Measurements from ENCODE around the gene KIDINS220.

KIDINS220 gene

DNA sequence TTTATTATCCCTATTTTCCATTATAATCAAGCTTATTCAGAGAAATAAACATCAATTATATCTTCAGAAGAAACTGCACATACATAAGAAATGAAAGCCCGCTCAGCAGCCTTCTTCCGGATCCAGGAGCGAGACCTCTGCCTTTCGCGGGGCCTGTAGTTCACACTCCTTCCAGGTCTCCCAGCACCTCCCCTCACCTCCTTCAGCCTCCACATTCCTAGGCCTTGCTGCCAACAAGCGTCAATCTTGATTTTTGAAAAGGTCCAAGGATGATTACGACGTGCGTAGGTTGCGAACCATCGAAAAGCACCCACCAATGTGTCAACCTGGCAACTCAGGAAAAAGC lies 355 bp upstream of the KIDINS220 start:
- Mint-ChIP-seq H3K27me3 (no peaks in the 10 kb centered on the region), H3K4me3 (peak overlapping the region; percentile 98), H3K36me3 (peaks cover 6% of the 10 kb centered on the region), H3K9me3 (no peaks in the 10 kb centered on the region), H3K4me1 (peaks cover 36% of the 10 kb centered on the region), H3K27ac (peak overlapping the region; percentile 97)
- no peak for ATAC-seq

DNA sequence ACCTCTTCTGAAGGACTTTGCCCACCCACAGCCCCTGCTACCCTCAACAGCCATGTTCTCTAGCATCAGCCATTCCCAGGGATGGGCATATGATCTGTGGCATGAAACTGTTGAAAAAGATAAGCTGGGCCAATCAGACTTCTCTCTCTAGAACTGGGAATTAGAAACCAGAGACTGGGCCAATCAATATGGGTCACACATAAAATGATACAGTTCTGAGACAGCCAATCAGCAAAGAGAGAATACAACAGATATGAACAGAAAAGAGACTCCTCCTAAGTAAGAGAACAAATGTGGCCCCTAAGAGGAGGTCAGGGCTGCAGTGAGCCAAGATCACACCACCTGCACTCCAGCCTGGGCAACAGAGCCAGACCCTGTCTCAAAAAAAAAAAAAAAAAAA lies 2.1 kb downstream of the KIDINS220 start:
- Mint-ChIP-seq H3K4me1 (peaks cover 52% of the 10 kb centered on the region), H3K4me3 (no peak overlapping the region), H3K27me3 (no peaks in the 10 kb centered on the region), H3K27ac (no peak overlapping the region), H3K9me3 (no peaks in the 10 kb centered on the region), H3K36me3 (peaks cover 17% of the 10 kb centered on the region)
- no peak for ATAC-seq

DNA sequence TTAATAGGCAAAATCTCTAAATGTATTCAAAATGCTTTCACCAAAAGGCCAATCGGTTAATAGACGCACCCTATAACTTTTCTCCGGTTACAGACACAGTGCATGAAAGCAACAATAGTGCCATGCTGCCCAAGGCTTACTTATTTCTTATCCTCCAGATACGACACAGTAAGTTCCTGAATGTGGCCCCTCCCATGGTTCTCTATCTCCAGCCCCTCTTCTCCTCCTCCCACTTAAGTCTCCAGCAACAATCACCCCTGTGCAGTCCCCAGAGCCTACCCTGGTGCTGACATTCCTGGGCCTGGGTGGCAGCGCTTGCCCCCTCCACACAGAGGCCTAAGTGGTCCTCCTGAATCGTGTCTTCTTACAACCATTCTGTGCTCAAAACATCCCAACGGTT lies 3.6 kb downstream of the KIDINS220 start:
- peaks cover 61% of the 10 kb centered on the region for H3K4me1 Mint-ChIP-seq
- no peaks in the 10 kb centered on the region for H3K9me3 Mint-ChIP-seq
- ATAC-seq, result no peak
- no peak overlapping the region for H3K27ac Mint-ChIP-seq
- peaks cover 17% of the 10 kb centered on the region for H3K36me3 Mint-ChIP-seq
- no peak overlapping the region for H3K4me3 Mint-ChIP-seq
- no peaks in the 10 kb centered on the region for H3K27me3 Mint-ChIP-seq

DNA sequence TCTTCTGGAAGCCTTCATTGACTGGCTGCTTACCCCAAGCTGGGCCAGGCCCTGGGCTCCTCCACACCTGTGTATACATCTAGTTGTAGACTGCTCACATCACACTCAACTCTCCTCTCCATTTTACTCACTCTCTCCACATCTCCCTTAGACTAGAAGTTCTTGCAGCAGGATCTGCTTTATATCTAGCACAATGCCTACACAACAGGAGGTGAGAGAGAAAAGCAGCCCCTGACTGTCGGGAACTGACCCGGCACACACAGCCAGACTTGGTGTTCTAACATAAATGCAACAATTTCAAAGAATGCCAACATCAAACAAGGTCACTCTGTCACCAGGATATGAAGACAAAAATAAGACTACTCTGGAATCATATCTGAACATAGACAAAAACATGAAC lies 5.9 kb downstream of the KIDINS220 start:
- Mint-ChIP-seq H3K4me3 (no peak overlapping the region), H3K4me1 (peaks cover 69% of the 10 kb centered on the region), H3K36me3 (peaks cover 24% of the 10 kb centered on the region), H3K9me3 (no peaks in the 10 kb centered on the region), H3K27ac (peak overlapping the region; percentile 2), H3K27me3 (no peaks in the 10 kb centered on the region)
- ATAC-seq, result no peak

DNA sequence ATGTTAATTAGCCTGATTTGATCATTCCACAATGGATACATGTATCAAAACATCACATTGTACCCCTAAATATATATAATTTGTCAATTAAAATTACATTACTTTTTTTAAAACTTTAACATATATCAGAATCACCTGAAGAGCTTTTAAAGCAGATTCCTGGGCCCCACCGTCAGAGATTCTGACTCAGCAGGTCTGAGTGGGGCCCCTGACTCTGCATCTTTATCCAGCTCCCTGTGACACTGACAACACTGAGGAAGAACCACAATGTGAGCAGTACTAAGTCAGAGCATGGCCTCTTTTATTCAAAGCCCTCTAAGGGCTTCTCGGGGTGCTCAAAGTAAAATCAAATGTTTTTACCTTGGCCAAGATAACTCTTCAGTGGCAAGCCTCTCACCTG lies 9.7 kb downstream of the KIDINS220 start:
- Mint-ChIP-seq H3K27ac (no peak overlapping the region), H3K9me3 (no peaks in the 10 kb centered on the region), H3K4me1 (peaks cover 40% of the 10 kb centered on the region), H3K4me3 (no peak overlapping the region), H3K27me3 (no peaks in the 10 kb centered on the region), H3K36me3 (peaks cover 33% of the 10 kb centered on the region)
- no peak for ATAC-seq

DNA sequence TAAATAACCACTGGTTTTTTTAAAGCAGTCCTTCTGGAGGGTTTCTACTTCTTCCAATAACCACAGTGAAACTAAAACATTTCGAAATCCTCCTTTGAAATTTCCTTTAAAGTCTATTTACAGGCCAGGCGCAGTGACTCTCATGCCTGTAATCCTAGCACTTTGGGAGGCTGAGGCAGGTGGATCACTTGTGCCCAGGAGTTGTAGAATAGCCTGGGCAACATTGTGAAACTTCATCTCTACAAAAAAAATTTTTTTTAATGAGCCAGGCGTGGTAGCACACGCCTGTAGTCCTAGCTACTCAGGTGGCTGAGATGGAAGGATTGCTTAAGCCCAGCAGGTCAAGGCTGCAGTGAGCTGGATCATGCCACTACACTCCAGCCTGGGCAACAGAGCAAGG lies 15.2 kb downstream of the KIDINS220 start:
- Mint-ChIP-seq H3K36me3 (peaks cover 24% of the 10 kb centered on the region), H3K4me3 (no peak overlapping the region)

DNA sequence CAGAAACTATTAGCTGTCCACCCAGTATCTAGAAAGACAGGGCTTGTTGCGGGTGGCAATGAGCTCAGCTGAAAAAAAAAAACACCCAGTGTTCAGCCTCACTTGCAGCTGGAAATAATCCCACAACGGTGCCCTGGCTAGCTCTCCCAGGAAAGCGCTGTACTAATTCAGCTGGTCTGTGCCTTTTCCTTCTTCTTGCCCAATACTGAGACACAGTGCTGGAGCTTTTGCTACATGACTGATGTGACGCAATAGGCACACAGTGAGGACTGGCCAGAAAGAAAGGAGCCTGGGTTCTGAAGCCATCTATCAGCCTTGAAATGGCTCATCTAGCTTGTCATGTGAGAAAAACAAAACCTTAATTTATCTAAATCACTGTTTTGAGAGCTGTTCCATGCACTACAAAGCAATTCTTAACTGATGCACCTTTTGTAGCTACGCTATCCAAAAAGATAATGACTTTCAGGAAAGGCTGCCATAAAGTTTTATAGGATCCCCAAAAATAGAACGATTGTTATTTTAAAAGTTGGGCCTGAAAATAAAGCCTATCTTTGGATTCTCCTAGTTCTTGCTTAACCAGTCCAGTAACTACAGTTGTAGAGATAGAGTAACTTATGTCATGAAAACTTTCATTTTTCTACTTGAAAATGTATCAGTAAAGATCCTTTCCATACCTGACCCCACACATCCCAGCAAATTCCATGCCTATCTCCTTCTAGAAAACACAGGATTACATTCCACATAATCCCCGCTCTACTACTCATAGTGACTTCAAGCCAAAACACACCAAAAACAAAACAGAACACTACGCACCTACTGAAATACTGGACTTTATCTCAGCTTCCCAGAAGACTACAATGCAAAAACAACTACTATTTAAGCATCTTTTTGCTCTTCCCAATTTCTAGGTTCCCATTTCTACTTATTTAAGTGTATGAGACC lies 15.9 kb downstream of the KIDINS220 start:
- no peaks in the 10 kb centered on the region for H3K9me3 Mint-ChIP-seq
- no peaks in the 10 kb centered on the region for H3K4me1 Mint-ChIP-seq
- H3K27me3 Mint-ChIP-seq, result no peaks in the 10 kb centered on the region
- ATAC-seq, result no peak
- no peak overlapping the region for H3K27ac Mint-ChIP-seq
- no peak overlapping the region for H3K4me3 Mint-ChIP-seq
- H3K36me3 Mint-ChIP-seq, result peaks cover 25% of the 10 kb centered on the region

More for the DNA sequence above, 15.2 kb downstream of the KIDINS220 start:
- no peaks in the 10 kb centered on the region for H3K27me3 Mint-ChIP-seq
- H3K4me1 Mint-ChIP-seq, result peaks cover 2% of the 10 kb centered on the region
- no peaks in the 10 kb centered on the region for H3K9me3 Mint-ChIP-seq
- ATAC-seq, result no peak
- H3K27ac Mint-ChIP-seq, result no peak overlapping the region

DNA sequence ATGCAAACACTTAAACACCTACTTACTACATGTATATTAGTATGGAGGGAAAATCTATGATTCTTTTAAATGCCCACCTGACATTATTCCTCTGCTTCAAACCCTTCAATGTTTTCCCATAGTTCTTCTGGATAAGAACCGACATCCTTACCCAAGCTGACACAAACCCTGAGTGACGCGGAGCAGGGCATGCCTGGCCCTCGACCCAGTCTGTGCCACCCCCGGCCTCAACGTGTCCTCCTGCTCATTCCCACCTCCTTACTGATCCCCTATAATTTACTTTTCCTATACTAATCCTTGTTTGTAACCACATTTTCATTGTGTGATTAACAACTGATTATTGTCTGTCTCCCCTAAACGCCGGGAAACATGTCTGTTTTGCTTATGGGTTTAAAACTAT lies 17.5 kb downstream of the KIDINS220 start:
- Mint-ChIP-seq H3K36me3 (peaks cover 30% of the 10 kb centered on the region), H3K4me3 (no peak overlapping the region)

DNA sequence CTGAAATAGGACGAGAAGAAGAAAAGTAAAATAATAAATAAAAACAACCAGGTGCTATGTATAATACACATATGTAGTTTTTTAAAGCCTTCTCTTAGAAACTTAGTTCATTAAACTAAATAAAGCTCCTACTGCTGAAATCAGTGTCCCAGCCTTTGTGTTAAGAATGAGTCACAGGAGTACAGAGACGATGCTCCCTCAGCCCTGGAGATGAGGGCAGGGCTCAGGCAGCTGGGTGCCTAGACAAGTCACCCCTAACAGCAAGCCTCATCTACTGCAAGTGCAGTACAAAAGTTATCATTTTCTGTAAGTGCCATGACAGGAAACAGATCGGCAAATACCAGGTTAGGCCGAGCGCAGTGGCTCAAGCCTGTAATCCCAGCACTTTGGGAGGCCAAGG lies 18.2 kb downstream of the KIDINS220 start:
- Mint-ChIP-seq H3K4me3 (no peak overlapping the region), H3K27me3 (no peaks in the 10 kb centered on the region), H3K9me3 (no peaks in the 10 kb centered on the region), H3K27ac (no peak overlapping the region), H3K36me3 (peaks cover 31% of the 10 kb centered on the region), H3K4me1 (no peaks in the 10 kb centered on the region)
- no peak for ATAC-seq

More for the DNA sequence above, 17.5 kb downstream of the KIDINS220 start:
- Mint-ChIP-seq H3K4me1 (no peaks in the 10 kb centered on the region), H3K9me3 (no peaks in the 10 kb centered on the region), H3K27me3 (no peaks in the 10 kb centered on the region), H3K27ac (no peak overlapping the region)
- ATAC-seq, result no peak

DNA sequence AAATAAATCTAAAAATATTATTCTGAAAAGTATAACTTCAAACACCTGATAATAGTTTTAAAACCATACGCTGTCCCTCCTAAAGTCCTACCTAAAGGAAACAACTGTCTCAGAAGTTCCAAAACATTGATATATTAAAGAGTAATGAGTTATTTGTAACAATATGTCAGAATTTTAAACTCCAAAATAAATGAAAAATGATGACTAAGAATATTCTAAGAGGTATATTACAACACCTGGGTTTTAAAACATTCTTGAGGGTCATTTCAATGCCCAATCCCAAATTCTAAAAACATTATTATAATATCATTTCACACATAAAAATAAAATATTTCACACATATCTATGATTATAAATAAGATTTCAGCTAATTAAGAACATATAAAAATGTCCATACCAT lies 20.2 kb downstream of the KIDINS220 start:
- no peak for ATAC-seq
- H3K27ac Mint-ChIP-seq, result no peak overlapping the region
- H3K9me3 Mint-ChIP-seq, result no peaks in the 10 kb centered on the region
- peaks cover 37% of the 10 kb centered on the region for H3K36me3 Mint-ChIP-seq
- no peaks in the 10 kb centered on the region for H3K27me3 Mint-ChIP-seq
- no peak overlapping the region for H3K4me3 Mint-ChIP-seq
- H3K4me1 Mint-ChIP-seq, result no peaks in the 10 kb centered on the region

DNA sequence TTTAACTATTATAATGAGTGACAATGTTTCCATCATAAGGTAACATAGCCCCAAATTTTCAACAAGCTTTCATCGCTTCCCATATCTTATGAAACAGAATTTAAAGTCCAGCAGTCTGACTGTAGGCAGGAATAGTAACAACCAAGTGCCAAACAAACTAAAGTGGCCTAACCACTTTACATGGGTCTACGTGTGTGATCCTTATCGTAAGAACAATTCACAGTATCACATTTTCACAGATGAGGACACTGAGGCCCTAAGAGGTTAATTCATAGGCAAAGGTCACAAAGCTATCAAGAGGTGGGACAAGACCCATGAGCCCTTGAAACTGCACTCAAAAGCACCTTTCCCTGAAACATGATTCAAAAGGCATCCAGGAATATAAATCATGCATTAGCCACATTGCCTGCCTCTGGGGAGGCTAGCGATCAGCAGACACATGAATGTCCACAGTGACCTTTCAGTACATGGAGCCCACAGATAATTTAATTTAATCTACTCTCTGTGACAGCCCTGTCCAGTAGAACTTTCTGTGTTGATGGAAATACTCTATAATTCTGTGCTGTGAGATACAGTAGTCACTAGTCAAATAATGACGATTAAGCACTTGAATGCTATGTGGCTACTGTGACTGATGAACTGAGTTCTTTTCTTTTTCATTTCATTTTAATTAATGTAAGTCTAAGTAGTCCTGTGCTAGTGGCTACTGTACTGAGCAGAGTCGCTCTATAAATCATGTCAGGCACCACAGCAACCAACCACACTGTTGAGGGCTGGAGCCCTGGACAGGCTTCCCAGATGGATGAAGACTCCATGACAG lies 30.3 kb downstream of the KIDINS220 start:
- Mint-ChIP-seq H3K4me3 (no peak overlapping the region), H3K27ac (no peak overlapping the region), H3K36me3 (peaks cover 74% of the 10 kb centered on the region), H3K27me3 (no peaks in the 10 kb centered on the region), H3K4me1 (no peaks in the 10 kb centered on the region), H3K9me3 (no peaks in the 10 kb centered on the region)
- no peak for ATAC-seq

DNA sequence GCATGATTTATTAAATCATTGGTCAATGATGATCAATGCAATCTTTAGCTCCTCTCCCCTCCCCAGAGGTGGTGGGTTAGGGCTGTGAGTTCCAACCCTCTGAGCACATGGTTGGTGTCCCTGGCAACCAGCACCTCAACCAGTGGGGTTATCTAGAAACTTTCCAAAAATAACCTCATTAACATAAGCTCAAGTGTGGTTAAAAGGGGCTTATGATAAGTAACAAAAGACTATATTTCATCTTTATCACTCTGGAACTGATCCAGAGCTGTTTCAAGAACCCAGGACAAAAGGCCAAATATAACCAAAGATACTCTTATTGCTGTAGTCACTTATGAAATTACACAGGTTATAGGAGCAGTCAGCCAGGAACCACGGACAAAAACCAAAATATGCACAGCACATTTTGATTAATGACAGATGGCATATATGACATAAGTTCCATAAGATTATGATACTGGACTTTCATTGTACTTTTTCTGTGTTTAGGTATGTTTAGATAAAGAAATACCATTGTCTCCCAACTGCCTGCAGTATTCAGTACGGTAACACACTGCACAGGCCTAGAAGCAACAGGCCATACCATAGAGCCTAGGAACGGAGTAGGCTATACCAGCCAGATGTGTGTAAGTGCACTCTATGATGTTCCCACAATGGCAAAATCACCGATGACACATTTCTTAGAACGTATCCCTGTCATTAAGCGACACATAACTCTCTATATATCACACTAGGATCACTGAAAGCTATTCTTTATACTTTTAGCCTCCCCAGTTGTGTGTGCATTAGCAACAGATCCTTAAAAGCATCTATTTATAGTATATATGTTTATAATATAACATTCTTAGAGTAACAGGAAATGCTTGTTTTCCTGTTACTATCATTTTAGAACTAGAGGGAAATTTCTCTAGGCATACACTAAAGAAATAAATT lies 31.9 kb downstream of the KIDINS220 start:
- H3K27me3 Mint-ChIP-seq, result no peaks in the 10 kb centered on the region
- ATAC-seq, result no peak
- H3K4me3 Mint-ChIP-seq, result no peak overlapping the region
- H3K27ac Mint-ChIP-seq, result no peak overlapping the region
- H3K36me3 Mint-ChIP-seq, result peaks cover 70% of the 10 kb centered on the region
- no peaks in the 10 kb centered on the region for H3K4me1 Mint-ChIP-seq
- H3K9me3 Mint-ChIP-seq, result no peaks in the 10 kb centered on the region

DNA sequence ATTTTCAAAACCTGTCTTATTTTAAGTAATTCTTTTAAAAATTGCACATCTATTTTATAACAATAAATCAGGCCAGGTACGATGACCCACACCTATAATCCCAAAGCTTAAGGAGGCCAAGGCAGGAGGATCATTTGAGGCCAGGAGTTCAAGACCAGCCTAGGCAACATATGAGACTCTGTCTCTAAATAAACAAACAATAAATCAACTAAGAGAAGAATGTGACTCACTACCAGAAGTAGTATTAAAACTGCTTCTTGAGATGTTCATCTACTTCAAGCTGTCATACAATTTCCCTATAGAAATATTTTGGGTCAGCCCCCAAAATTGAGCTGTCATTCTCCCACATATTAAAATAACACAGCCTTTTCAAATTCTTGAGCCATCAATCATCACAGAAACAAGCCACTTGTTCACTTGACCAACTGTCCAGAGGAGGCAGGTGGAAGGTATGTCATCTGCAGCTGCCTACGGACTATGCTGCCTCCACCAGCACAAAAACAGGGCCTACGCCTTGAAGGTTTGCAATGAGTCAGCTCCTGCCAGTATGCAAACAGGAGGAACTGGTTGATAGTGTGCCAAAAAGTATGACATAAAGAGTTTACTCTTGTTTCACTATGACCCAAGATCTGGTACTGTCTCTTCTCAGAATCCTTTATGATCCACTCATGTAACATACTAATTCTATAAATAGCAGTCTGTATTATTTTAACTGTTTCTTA lies 33.6 kb downstream of the KIDINS220 start:
- no peaks in the 10 kb centered on the region for H3K9me3 Mint-ChIP-seq
- peak; percentile 78 for ATAC-seq
- no peaks in the 10 kb centered on the region for H3K27me3 Mint-ChIP-seq
- H3K4me1 Mint-ChIP-seq, result no peaks in the 10 kb centered on the region
- H3K36me3 Mint-ChIP-seq, result peaks cover 70% of the 10 kb centered on the region
- H3K27ac Mint-ChIP-seq, result no peak overlapping the region
- no peak overlapping the region for H3K4me3 Mint-ChIP-seq

DNA sequence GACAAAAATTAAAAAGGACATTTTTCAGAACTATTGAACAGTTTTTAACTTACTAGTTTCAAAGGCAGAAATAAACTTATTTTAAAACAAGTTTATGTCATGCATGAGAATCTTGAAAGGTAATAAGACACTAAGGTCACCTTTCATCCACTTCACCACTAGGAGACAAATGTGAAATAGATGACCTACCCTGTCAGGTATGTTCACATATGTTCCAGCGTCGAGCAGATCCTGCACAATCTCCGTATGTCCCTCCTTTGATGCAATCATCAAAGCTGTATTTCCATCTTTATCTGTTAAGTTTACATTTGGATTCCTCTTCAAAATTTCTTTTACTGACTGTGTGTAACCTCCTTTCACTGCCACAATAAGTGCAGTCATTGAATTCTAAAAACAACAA lies 34.7 kb downstream of the KIDINS220 start:
- Mint-ChIP-seq H3K4me1 (no peaks in the 10 kb centered on the region), H3K36me3 (peaks cover 67% of the 10 kb centered on the region), H3K4me3 (no peak overlapping the region), H3K27ac (no peak overlapping the region), H3K9me3 (no peaks in the 10 kb centered on the region), H3K27me3 (no peaks in the 10 kb centered on the region)
- no peak for ATAC-seq
